ENCODE data around the gene MAP1LC3B2.

Gene MAP1LC3B2

DNA sequence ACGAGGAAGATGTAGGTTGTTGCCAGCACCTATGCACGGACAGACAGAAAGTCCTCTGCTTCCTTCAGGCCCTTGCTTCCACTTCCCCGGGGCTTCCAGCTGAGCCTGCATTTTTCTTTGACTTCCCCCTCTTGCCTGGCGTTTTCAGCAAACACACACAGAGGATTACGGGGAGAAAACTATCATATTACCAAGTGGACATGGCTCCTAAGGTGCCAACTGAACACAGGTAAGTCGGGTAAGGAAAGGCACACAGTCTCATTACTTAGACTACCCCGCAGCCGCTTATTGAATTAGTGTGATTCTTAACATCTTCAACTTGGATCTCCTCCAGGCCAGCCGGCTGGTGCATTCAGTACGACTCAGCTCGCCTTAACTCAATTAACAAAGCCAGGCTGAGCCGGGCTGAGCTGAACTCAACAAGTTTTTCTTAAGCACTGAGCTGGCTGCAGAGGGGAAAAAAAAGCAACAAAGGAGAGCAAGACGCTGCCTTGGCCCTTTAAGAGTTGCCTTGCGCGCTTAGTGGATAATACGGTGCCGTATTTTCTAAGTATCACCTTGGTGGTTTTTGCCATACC is 19.2 kb upstream of the MAP1LC3B2 start:
- Histone ChIP-seq H3K27me3 (ENCODE audit: insufficient read depth, poor library complexity, severe bottlenecking) (no peaks in the 10 kb centered on the region), H3K36me3 (ENCODE audit: low read depth) (no peaks in the 10 kb centered on the region), H3K4me1 (ENCODE audit: insufficient read depth, poor library complexity, severe bottlenecking) (peaks cover 5% of the 10 kb centered on the region), H3K9me3 (ENCODE audit: severe bottlenecking) (no peaks in the 10 kb centered on the region), H3K27ac (ENCODE audit: poor library complexity, severe bottlenecking) (no peak overlapping the region), H3K4me3 (ENCODE audit: severe bottlenecking) (no peak overlapping the region)
- TF ChIP-seq, protein P1, sequence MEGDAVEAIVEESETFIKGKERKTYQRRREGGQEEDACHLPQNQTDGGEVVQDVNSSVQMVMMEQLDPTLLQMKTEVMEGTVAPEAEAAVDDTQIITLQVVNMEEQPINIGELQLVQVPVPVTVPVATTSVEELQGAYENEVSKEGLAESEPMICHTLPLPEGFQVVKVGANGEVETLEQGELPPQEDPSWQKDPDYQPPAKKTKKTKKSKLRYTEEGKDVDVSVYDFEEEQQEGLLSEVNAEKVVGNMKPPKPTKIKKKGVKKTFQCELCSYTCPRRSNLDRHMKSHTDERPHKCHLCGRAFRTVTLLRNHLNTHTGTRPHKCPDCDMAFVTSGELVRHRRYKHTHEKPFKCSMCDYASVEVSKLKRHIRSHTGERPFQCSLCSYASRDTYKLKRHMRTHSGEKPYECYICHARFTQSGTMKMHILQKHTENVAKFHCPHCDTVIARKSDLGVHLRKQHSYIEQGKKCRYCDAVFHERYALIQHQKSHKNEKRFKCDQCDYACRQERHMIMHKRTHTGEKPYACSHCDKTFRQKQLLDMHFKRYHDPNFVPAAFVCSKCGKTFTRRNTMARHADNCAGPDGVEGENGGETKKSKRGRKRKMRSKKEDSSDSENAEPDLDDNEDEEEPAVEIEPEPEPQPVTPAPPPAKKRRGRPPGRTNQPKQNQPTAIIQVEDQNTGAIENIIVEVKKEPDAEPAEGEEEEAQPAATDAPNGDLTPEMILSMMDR (IDR thresholded peaks at IDR 0.05; ENCODE audit: poor library complexity, severe bottlenecking): no peak
- DNase-seq (ENCODE audit: low spot score): no peak
- ATAC-seq (ENCODE audit: low read depth): peak; percentile 24; the same call in 1 of the 3 replicates

DNA sequence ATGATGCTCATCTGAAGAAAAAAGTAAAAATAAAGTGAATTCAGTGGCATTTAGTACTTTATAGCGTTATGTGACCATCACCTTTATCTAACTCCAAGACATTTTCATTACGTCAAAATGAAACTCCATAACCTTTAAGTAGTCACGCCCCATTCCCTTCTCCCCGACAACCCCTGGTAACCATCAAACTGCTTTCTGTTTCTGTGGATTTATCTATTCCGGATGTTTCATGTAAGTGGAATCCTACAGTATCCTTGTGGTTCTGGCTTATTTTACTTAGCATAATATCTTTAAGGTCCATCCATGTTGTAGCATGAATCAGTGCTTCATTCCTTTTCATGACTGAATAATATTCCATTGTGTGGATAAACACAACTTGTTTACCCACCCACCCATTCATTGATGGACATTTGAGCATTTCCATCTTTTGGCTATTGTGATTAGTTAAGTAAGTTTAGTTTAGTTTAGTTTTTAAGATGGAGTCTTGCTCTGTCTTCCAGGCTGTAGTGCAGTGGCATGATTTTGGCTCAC is 18.5 kb upstream of the MAP1LC3B2 start:
- peaks cover 5% of the 10 kb centered on the region for H3K4me1 ChIP-seq (ENCODE audit: insufficient read depth, poor library complexity, severe bottlenecking)
- H3K36me3 ChIP-seq (ENCODE audit: low read depth): no peaks in the 10 kb centered on the region
- TF ChIP-seq, protein P1 (IDR thresholded peaks at IDR 0.05; ENCODE audit: poor library complexity, severe bottlenecking): no peak
- H3K27me3 ChIP-seq (ENCODE audit: insufficient read depth, poor library complexity, severe bottlenecking): no peaks in the 10 kb centered on the region
- H3K27ac ChIP-seq (ENCODE audit: poor library complexity, severe bottlenecking): no peak overlapping the region
- H3K9me3 ChIP-seq (ENCODE audit: severe bottlenecking): no peaks in the 10 kb centered on the region
- no peak for ATAC-seq (ENCODE audit: low read depth)
- H3K4me3 ChIP-seq (ENCODE audit: severe bottlenecking): no peak overlapping the region
- DNase-seq (ENCODE audit: low spot score): no peak

DNA sequence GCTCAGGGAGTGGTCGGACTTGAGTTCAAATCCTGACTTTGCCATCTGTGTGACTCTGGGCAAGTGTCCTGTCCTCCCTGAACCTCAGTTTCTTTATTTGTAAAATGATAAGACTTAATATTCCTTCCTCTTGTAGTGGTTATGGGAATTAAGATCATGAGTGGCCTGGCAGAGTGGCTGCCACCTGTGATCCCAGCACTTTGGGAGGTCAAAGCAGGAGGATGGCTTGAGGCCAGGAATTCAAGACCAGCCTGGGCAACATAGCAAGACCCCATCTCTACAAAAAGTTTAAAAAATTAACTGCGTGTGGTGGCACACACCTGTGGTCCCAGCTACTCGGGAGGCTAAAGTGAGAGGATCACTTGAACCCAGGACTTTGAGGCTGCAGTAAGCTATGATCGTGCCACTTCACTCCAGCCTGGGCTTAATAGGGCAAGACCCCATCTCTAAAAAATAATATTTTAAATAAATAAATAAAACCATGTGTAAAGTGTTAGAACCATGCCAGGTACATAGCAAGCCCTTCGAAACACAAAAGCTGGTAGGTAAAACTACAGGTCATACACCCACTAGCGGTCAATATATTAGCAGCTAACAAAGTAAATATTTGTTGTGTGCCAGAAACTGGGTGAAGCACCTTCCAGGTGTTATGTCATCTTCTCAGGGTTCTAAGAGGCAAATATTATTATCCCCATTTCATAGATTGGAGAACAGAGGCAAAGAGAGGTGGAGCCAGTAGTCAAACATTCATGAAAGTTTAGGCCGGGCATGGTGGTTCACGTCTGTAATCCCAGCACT is 17.4 kb upstream of the MAP1LC3B2 start:
- Histone ChIP-seq H3K9me3 (ENCODE audit: severe bottlenecking) (no peaks in the 10 kb centered on the region), H3K4me3 (ENCODE audit: severe bottlenecking) (no peak overlapping the region), H3K36me3 (ENCODE audit: low read depth) (no peaks in the 10 kb centered on the region), H3K27me3 (ENCODE audit: insufficient read depth, poor library complexity, severe bottlenecking) (no peaks in the 10 kb centered on the region), H3K27ac (ENCODE audit: poor library complexity, severe bottlenecking) (no peak overlapping the region), H3K4me1 (ENCODE audit: insufficient read depth, poor library complexity, severe bottlenecking) (peaks cover 5% of the 10 kb centered on the region)
- ATAC-seq (ENCODE audit: low read depth) (no peak), DNase-seq (ENCODE audit: low spot score) (no peak)
- TF ChIP-seq, protein P1 (IDR thresholded peaks at IDR 0.05; ENCODE audit: poor library complexity, severe bottlenecking): no peak

DNA sequence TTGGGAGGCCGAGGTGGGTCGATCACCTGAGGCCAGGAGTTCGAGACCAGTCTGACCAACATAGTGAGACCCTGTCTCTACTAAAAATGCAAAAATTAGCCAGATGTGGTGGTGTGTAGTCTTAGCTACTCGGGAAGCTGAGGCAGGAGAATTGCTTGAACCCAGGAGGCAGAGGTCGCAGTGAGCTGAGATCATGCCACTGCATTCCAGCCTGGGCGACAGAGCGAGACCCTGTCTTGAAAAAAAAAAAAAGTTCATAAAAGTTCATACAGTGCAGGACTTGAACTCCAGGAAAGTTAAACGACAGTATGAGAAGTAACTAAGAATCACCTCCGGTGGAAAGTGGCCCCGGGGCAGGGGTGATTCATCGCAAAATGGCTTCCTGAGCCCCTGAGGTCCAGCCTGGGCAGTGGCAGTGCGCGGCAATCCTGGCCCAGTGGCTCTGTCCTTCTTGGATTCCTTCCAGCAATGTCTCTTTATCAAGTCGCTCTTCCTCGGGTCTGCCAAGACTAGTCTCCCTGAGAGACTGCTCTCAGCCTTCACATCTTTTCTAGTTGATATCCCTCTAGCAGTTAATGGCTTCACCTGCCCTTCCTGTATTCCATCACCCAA is 16.7 kb upstream of the MAP1LC3B2 start:
- ATAC-seq (ENCODE audit: low read depth) (peak; percentile 42; the same call in 2 of the 3 replicates), DNase-seq (ENCODE audit: low spot score) (no peak)
- H3K9me3 ChIP-seq (ENCODE audit: severe bottlenecking): no peaks in the 10 kb centered on the region
- no peak overlapping the region for H3K27ac ChIP-seq (ENCODE audit: poor library complexity, severe bottlenecking)
- peaks cover 5% of the 10 kb centered on the region for H3K4me1 ChIP-seq (ENCODE audit: insufficient read depth, poor library complexity, severe bottlenecking)
- no peaks in the 10 kb centered on the region for H3K27me3 ChIP-seq (ENCODE audit: insufficient read depth, poor library complexity, severe bottlenecking)
- H3K4me3 ChIP-seq (ENCODE audit: severe bottlenecking): no peak overlapping the region
- TF ChIP-seq, protein P1 (IDR thresholded peaks at IDR 0.05; ENCODE audit: poor library complexity, severe bottlenecking): no peak
- no peaks in the 10 kb centered on the region for H3K36me3 ChIP-seq (ENCODE audit: low read depth)
